ENCODE measurements around the gene USP22.

DNA sequence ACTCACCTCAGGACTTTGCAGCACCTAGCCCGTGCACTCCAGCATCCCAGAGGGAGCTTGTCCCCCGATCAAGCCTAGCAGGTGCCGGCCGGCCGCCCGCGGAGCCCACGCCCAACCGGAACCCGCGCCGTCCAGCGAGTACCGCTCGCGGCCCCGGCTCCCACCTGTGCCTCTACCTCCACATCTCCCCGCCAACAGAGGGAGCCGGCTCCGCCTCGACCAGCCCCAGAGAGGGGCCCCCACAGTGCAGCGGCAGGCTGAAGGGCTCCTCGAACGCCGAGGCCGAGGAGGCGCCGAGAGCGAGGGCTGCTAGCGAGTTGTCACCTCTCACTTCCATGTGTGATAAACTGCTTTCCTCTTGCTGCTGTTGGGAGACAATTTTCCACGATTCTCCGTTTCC lies 42.9 kb upstream of the USP22 start:
- TF ChIP-seq, protein P1, sequence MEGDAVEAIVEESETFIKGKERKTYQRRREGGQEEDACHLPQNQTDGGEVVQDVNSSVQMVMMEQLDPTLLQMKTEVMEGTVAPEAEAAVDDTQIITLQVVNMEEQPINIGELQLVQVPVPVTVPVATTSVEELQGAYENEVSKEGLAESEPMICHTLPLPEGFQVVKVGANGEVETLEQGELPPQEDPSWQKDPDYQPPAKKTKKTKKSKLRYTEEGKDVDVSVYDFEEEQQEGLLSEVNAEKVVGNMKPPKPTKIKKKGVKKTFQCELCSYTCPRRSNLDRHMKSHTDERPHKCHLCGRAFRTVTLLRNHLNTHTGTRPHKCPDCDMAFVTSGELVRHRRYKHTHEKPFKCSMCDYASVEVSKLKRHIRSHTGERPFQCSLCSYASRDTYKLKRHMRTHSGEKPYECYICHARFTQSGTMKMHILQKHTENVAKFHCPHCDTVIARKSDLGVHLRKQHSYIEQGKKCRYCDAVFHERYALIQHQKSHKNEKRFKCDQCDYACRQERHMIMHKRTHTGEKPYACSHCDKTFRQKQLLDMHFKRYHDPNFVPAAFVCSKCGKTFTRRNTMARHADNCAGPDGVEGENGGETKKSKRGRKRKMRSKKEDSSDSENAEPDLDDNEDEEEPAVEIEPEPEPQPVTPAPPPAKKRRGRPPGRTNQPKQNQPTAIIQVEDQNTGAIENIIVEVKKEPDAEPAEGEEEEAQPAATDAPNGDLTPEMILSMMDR (conservative IDR thresholded peaks at IDR 0.05) = no peak
- no peak for TF ChIP-seq ZFX (IDR thresholded peaks at IDR 0.05)

Measured in C4-2B (cell line).